ENCODE results near the gene PPP2R3C. TPM values are rescaled to one million over a fixed set of nuclear protein-coding genes. Genes with fewer than 3 reads are reported as not detected.
A peak's percentile ranks its signal among the peaks of the same experiment; 100 is the strongest.

PPP2R3C gene
- total RNA-seq, 1 donor: 53.9 TPM

GRCh38 chr14:35161231-35161630, 39.4 kb upstream of the PPP2R3C start:
- no peak for DNase-seq (ENCODE audit: insufficient read length, low spot score, missing footprints)
- peaks cover 3% of the 10 kb centered on the region for H4K20me1 ChIP-seq (ENCODE audit: insufficient read depth, low read length)
- no peak overlapping the region for H3K4me3 ChIP-seq (ENCODE audit: insufficient read depth, low read length)
- H3K27me3 ChIP-seq (ENCODE audit: insufficient read depth, low read length): no peaks in the 10 kb centered on the region
- no peak overlapping the region for H2AFZ ChIP-seq (ENCODE audit: low read length)
- H3K27ac ChIP-seq (ENCODE audit: low read depth, low read length): no peak overlapping the region
- H3K9me3 ChIP-seq (ENCODE audit: low read depth, low read length): no peaks in the 10 kb centered on the region
- peaks cover 2% of the 10 kb centered on the region for H3K79me2 ChIP-seq (ENCODE audit: insufficient read depth, low read length)
- no peak overlapping the region for H3K4me2 ChIP-seq (ENCODE audit: insufficient read depth, low read length)
- H3K4me1 ChIP-seq (ENCODE audit: insufficient read depth, low read length): peaks cover 15% of the 10 kb centered on the region
- TF ChIP-seq CTCF (IDR thresholded peaks at IDR 0.05; ENCODE audit: extremely low read depth, low read depth, low read length): no peak
- H3K36me3 ChIP-seq (ENCODE audit: insufficient read depth, low read length): no peaks in the 10 kb centered on the region

GRCh38 chr14:35159742-35160409, 38.1 kb upstream of the PPP2R3C start:
- H3K4me1 ChIP-seq (ENCODE audit: insufficient read depth, low read length): peaks cover 15% of the 10 kb centered on the region
- peak overlapping the region; percentile 73 for H3K4me2 ChIP-seq (ENCODE audit: insufficient read depth, low read length)
- H2AFZ ChIP-seq (ENCODE audit: low read length): no peak overlapping the region
- peaks cover 2% of the 10 kb centered on the region for H3K79me2 ChIP-seq (ENCODE audit: insufficient read depth, low read length)
- no peaks in the 10 kb centered on the region for H3K36me3 ChIP-seq (ENCODE audit: insufficient read depth, low read length)
- peak overlapping the region; percentile 16 for H3K4me3 ChIP-seq (ENCODE audit: insufficient read depth, low read length)
- TF ChIP-seq CTCF (IDR thresholded peaks at IDR 0.05; ENCODE audit: extremely low read depth, low read depth, low read length): no peak
- no peaks in the 10 kb centered on the region for H3K9me3 ChIP-seq (ENCODE audit: low read depth, low read length)
- peak; percentile 86 for DNase-seq (ENCODE audit: insufficient read length, low spot score, missing footprints)
- no peaks in the 10 kb centered on the region for H3K27me3 ChIP-seq (ENCODE audit: insufficient read depth, low read length)
- peak overlapping the region; percentile 45 for H3K27ac ChIP-seq (ENCODE audit: low read depth, low read length)
- peaks cover 3% of the 10 kb centered on the region for H4K20me1 ChIP-seq (ENCODE audit: insufficient read depth, low read length)

- H4K20me1 ChIP-seq (ENCODE audit: insufficient read depth, low read length): peaks cover 3% of the 10 kb centered on the region
- TF ChIP-seq CTCF (IDR thresholded peaks at IDR 0.05; ENCODE audit: extremely low read depth, low read depth, low read length): no peak
- H3K4me1 ChIP-seq (ENCODE audit: insufficient read depth, low read length): peaks cover 15% of the 10 kb centered on the region
- no peak overlapping the region for H2AFZ ChIP-seq (ENCODE audit: low read length)
- no peak overlapping the region for H3K4me3 ChIP-seq (ENCODE audit: insufficient read depth, low read length)
- no peaks in the 10 kb centered on the region for H3K9me3 ChIP-seq (ENCODE audit: low read depth, low read length)
- H3K36me3 ChIP-seq (ENCODE audit: insufficient read depth, low read length): no peaks in the 10 kb centered on the region
- no peaks in the 10 kb centered on the region for H3K27me3 ChIP-seq (ENCODE audit: insufficient read depth, low read length)
- no peak for DNase-seq (ENCODE audit: insufficient read length, low spot score, missing footprints)
- no peak overlapping the region for H3K4me2 ChIP-seq (ENCODE audit: insufficient read depth, low read length)
- H3K27ac ChIP-seq (ENCODE audit: low read depth, low read length): peak overlapping the region; percentile 45
- H3K79me2 ChIP-seq (ENCODE audit: insufficient read depth, low read length): peaks cover 2% of the 10 kb centered on the region
Observed at GRCh38 chr14:35158951-35159653, 37.3 kb upstream of the PPP2R3C start.

GRCh38 chr14:35158491-35158890, 36.7 kb upstream of the PPP2R3C start:
- no peaks in the 10 kb centered on the region for H3K9me3 ChIP-seq (ENCODE audit: low read depth, low read length)
- no peaks in the 10 kb centered on the region for H3K27me3 ChIP-seq (ENCODE audit: insufficient read depth, low read length)
- DNase-seq (ENCODE audit: insufficient read length, low spot score, missing footprints): no peak
- H3K36me3 ChIP-seq (ENCODE audit: insufficient read depth, low read length): no peaks in the 10 kb centered on the region
- peaks cover 15% of the 10 kb centered on the region for H3K4me1 ChIP-seq (ENCODE audit: insufficient read depth, low read length)
- TF ChIP-seq CTCF (IDR thresholded peaks at IDR 0.05; ENCODE audit: extremely low read depth, low read depth, low read length): no peak
- H3K27ac ChIP-seq (ENCODE audit: low read depth, low read length): no peak overlapping the region
- no peak overlapping the region for H2AFZ ChIP-seq (ENCODE audit: low read length)
- no peak overlapping the region for H3K4me3 ChIP-seq (ENCODE audit: insufficient read depth, low read length)
- peaks cover 2% of the 10 kb centered on the region for H3K79me2 ChIP-seq (ENCODE audit: insufficient read depth, low read length)
- peaks cover 3% of the 10 kb centered on the region for H4K20me1 ChIP-seq (ENCODE audit: insufficient read depth, low read length)
- H3K4me2 ChIP-seq (ENCODE audit: insufficient read depth, low read length): no peak overlapping the region
